K562 (cell line): ENCODE data around the gene ADM2. TPM values are rescaled to one million over a fixed set of nuclear protein-coding genes. Genes with fewer than 3 reads are reported as not detected.
A peak's percentile ranks its signal among the peaks of the same experiment; 100 is the strongest.

ENCODE experiments used
- CREB1 ChIP-seq, 2 experiments: sonication (generic) in 1 of 2; formaldehyde crosslinking in 1 of 2; IDR thresholded peaks; 2 replicates each; pipeline versions ENCODE4 v1.6.1 to v1.8.0; 2012 to 2022; ENCODE audit warnings: inconsistent platforms in 1 of 2, mild to moderate bottlenecking in 1 of 2, missing genetic modification reagents in 1 of 2, moderate library complexity in 1 of 2
- ELF4 ChIP-seq: fragments of 450-650 bp; formaldehyde crosslinking; IDR thresholded peaks from 2 replicates; pipeline ENCODE4 v1.4.0; 2022; ENCODE audit warnings: missing genetic modification characterization
- FOXA3 ChIP-seq, 2 experiments: fragments of 450-650 bp in 1 of 2; sonication (generic) in 1 of 2; formaldehyde crosslinking; IDR thresholded peaks in 1 of 2; conservative IDR thresholded peaks in 1 of 2; 2 replicates each; pipeline versions ENCODE4 v1.4.0 to v1.8.0; 2020 to 2022; ENCODE audit warnings: mild to moderate bottlenecking in 2 of 2, missing genetic modification reagents in 1 of 2
- GTF2E2 ChIP-seq: fragments of 200-800 bp; sonication (Bioruptor generic); IDR thresholded peaks from 2 replicates; pipeline ENCODE4 v1.6.1; 2016; ENCODE audit warnings: missing genetic modification characterization, missing compliant biosample characterization
- HIVEP1 ChIP-seq: fragments of 250-450 bp; sonication (Bioruptor Pico); IDR thresholded peaks from 2 replicates; pipeline ENCODE4 v1.4.0; 2020; ENCODE audit warnings: mild to moderate bottlenecking
- ILF3 ChIP-seq: fragments of 450-650 bp; IDR thresholded peaks from 2 replicates; pipeline ENCODE4 v1.6.1; 2018; ENCODE audit warnings: antibody characterized with exemption, mild to moderate bottlenecking, moderate library complexity, borderline replicate concordance
- MED1 ChIP-seq: sonication (generic); formaldehyde crosslinking; IDR thresholded peaks from 2 replicates; pipeline ENCODE4 v1.8.1; 2023; ENCODE audit warnings: missing genetic modification reagents, borderline replicate concordance
- POLR2AphosphoS2 ChIP-seq: IDR thresholded peaks from 2 replicates; pipeline ENCODE4 v1.6.1; 2012; ENCODE audit warnings: low read length, improper control_type of control experiment
- POLR2G ChIP-seq: fragments of 200-400 bp; formaldehyde crosslinking; IDR thresholded peaks from 2 replicates; pipeline ENCODE4 v1.6.1; 2017; ENCODE audit warnings: low read depth, mild to moderate bottlenecking, antibody characterized with exemption, low read length, moderate library complexity
- POLR2H ChIP-seq: IDR thresholded peaks from 2 replicates; pipeline ENCODE4 v1.6.1; 2016; ENCODE audit warnings: missing genetic modification characterization, low read depth, mild to moderate bottlenecking, control low read depth, missing compliant biosample characterization, moderate library complexity
- YY1 ChIP-seq, 3 experiments: IDR thresholded peaks; 2 replicates each; pipeline ENCODE4 v1.6.1; 2011; ENCODE audit warnings: low read length in 2 of 3, mild to moderate bottlenecking in 2 of 3, moderate library complexity in 2 of 3, borderline replicate concordance in 1 of 3, control low read depth in 1 of 3, low read depth in 1 of 3; ENCODE audit not compliant: insufficient read depth in 3 of 3, insufficient replicate concordance in 2 of 3, control insufficient read depth in 1 of 3, insufficient read length in 1 of 3; ENCODE audit errors: extremely low read depth in 1 of 3
- ZNF184 ChIP-seq: sonication (generic); formaldehyde crosslinking; IDR thresholded peaks from 2 replicates; pipeline ENCODE4 v1.5.0; 2020; ENCODE audit warnings: missing genetic modification reagents
- ZNF197 ChIP-seq: fragments of 200-800 bp; sonication (Bioruptor generic); IDR thresholded peaks from 2 replicates; pipeline ENCODE4 v1.6.1; 2016; ENCODE audit warnings: low read depth, missing genetic modification characterization, missing compliant biosample characterization
- ZNF24 ChIP-seq: fragments of 450-650 bp; IDR thresholded peaks from 2 replicates; pipeline ENCODE4 v1.6.1; 2016
- ZNF644 ChIP-seq: fragments of 200-800 bp; sonication (Bioruptor generic); IDR thresholded peaks from 2 replicates; pipeline ENCODE4 v1.6.1; 2016; ENCODE audit warnings: low read depth, missing genetic modification characterization, missing compliant biosample characterization
- ZNF76 ChIP-seq: fragments of 250-450 bp; sonication (Bioruptor Pico); IDR thresholded peaks from 2 replicates; pipeline ENCODE4 v1.4.0; 2020; ENCODE audit warnings: mild to moderate bottlenecking, moderate library complexity, borderline replicate concordance
- polyA plus RNA-seq, 8 experiments: library from polyadenylated mRNA; depleted of rRNA in 4 of 8; stranded (reverse) in 5 of 8; unstranded in 3 of 8; fragments of >200 nt; fragmentation: Nextera tagmentation in 2 of 8; fragmentation: Illumina TruSeq in 1 of 8; extraction: Ambion mirVana in 2 of 8; extraction: Trizol in 1 of 8; gene quantifications; 2 replicates each; pipeline versions ENCODE4 v1.2.1 to v1.2.3, GENCODE V29; 2011 to 2014; ENCODE audit warnings: inconsistent platforms in 1 of 8, missing spikeins in 1 of 8
- total RNA-seq, 7 experiments: library from RNA; depleted of rRNA in 6 of 7; stranded (reverse); fragments of >200 nt in 6 of 7; fragmentation: Illumina TruSeq in 2 of 7; extraction: Trizol in 2 of 7; gene quantifications; 2 replicates each; pipeline versions ENCODE4 v1.2.1 to v1.2.3, GENCODE V29; 2011 to 2021; ENCODE audit warnings: low replicate concordance in 1 of 7
- TF ChIP-seq, protein P1 (sequence below): fragments of 450-650 bp; IDR thresholded peaks from 2 replicates; pipeline ENCODE4 v1.6.1; 2018; ENCODE audit not compliant: partially characterized antibody
- TF ChIP-seq, protein P2 (sequence below): IDR thresholded peaks from 2 replicates; pipeline ENCODE4 v1.6.1; 2016; ENCODE audit warnings: missing genetic modification characterization, missing compliant biosample characterization

ADM2 gene
- total and polyA plus RNA-seq, 9 of the 15 experiments (the other 6 are each of a cell fraction or from before 2014, with no cell fraction given): 0.11 to 5.1 (median 0.38) TPM

DNA sequence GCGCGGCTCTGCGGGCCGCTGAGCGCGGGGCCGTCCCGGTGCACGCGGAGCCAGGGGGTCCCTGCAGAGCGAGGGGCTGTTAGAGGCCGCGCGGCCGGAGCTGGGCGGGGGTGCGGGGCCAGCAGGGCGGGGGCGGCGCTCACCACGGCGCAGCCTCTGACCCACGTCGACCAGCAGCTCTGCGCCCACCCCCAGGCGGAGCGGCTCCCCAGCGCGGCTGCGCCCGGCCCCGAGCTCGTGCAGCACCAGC is 44.4 kb downstream of the ADM2 start (continued):
- TF ChIP-seq, protein P1, sequence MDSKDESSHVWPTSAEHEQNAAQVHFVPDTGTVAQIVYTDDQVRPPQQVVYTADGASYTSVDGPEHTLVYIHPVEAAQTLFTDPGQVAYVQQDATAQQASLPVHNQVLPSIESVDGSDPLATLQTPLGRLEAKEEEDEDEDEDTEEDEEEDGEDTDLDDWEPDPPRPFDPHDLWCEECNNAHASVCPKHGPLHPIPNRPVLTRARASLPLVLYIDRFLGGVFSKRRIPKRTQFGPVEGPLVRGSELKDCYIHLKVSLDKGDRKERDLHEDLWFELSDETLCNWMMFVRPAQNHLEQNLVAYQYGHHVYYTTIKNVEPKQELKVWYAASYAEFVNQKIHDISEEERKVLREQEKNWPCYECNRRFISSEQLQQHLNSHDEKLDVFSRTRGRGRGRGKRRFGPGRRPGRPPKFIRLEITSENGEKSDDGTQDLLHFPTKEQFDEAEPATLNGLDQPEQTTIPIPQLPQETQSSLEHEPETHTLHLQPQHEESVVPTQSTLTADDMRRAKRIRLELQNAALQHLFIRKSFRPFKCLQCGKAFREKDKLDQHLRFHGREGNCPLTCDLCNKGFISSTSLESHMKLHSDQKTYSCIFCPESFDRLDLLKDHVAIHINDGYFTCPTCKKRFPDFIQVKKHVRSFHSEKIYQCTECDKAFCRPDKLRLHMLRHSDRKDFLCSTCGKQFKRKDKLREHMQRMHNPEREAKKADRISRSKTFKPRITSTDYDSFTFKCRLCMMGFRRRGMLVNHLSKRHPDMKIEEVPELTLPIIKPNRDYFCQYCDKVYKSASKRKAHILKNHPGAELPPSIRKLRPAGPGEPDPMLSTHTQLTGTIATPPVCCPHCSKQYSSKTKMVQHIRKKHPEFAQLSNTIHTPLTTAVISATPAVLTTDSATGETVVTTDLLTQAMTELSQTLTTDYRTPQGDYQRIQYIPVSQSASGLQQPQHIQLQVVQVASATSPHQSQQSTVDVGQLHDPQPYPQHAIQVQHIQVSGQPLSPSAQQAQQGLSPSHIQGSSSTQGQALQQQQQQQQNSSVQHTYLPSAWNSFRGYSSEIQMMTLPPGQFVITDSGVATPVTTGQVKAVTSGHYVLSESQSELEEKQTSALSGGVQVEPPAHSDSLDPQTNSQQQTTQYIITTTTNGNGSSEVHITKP: no peak
- TF ChIP-seq MED1 (no peak), FOXA3 (CRISPR knock-in tag; conservative IDR thresholded peaks at IDR 0.05 in 1 of 2, IDR thresholded peaks at IDR 0.05 in 1 of 2) (no peak), ZNF197 (CRISPR knock-in tag) (no peak), POLR2G (0 out of 2 replicates have a peak, but pooled peaks have one; percentile 23), POLR2AphosphoS2 (no peak), ZNF24 (no peak), GTF2E2 (tag) (0 out of 2 replicates have a peak, but pooled peaks have one; percentile 49), ZNF644 (tag) (no peak), ILF3 (no peak), ZNF184 (no peak), CREB1 (IDR thresholded peaks at IDR 0.05) (0 out of 2 replicates have a peak, but pooled peaks have one; percentile 3), CREB1 (CRISPR knock-in tag; IDR thresholded peaks at IDR 0.05) (no peak), HIVEP1 (CRISPR knock-in tag) (no peak), ZNF76 (CRISPR knock-in tag) (no peak), YY1 (IDR thresholded peaks at IDR 0.05; ENCODE audit: borderline replicate concordance in 1 of 3, control insufficient read depth in 1 of 3, extremely low read depth in 1 of 3, insufficient read depth in 3 of 3, insufficient read length in 1 of 3, insufficient replicate concordance in 2 of 3, low read depth in 1 of 3, low read length in 2 of 3) (peak in 1 of 3 experiments; percentile 13), POLR2H (tag) (0 out of 2 replicates have a peak, but pooled peaks have one; percentile 1), ELF4 (no peak)
- TF ChIP-seq, protein P2, sequence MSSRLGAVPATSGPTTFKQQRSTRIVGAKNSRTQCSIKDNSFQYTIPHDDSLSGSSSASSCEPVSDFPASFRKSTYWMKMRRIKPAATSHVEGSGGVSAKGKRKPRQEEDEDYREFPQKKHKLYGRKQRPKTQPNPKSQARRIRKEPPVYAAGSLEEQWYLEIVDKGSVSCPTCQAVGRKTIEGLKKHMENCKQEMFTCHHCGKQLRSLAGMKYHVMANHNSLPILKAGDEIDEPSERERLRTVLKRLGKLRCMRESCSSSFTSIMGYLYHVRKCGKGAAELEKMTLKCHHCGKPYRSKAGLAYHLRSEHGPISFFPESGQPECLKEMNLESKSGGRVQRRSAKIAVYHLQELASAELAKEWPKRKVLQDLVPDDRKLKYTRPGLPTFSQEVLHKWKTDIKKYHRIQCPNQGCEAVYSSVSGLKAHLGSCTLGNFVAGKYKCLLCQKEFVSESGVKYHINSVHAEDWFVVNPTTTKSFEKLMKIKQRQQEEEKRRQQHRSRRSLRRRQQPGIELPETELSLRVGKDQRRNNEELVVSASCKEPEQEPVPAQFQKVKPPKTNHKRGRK: no peak
